Activated naive CD8-positive, alpha-beta T cell treated with anti-CD3 and anti-CD28 coated beads, Interleukin-2, amount 10 ng/mL, durations not matched to agents 7 days and 5 days (primary cell): ENCODE results near the gene ARPC5. TPM values are rescaled to one million over a fixed set of nuclear protein-coding genes. Genes with fewer than 3 reads are reported as not detected.
"Not testable (repeated sequence)": the region's sequence is repeated elsewhere in the genome, so short reads cannot be mapped to it uniquely, and the experiment has no call there.

Source experiments
- ATAC-seq: fragments of 150-1000 bp; cut with Tn5 transposase; one replicate; pipeline ENCODE4 v1.10.0; 2021; ENCODE audit warnings: low read depth, moderate library complexity
- POLR2A ChIA-PET: fragments of 350-600 bp; sonication (Branson Sonifier 250); formaldehyde crosslinking; loops from one replicate; lab custom pipeline; 2021; ENCODE audit warnings: antibody characterized with exemption; lab: Charles Lee
- DNase-seq: peaks from one replicate; pipeline ENCODE4 v3.0.0; 2021
- H3K27ac Mint-ChIP-seq: one replicate; pipeline ENCODE4 v1.8.0; 2022; ENCODE audit warnings: mild to moderate bottlenecking, mixed read lengths
- H3K27me3 Mint-ChIP-seq: one replicate; pipeline ENCODE4 v1.8.0; 2022; ENCODE audit warnings: mild to moderate bottlenecking, moderate library complexity, mixed read lengths
- H3K36me3 Mint-ChIP-seq: one replicate; pipeline ENCODE4 v1.8.0; 2021; ENCODE audit warnings: mild to moderate bottlenecking, mixed read lengths
- H3K4me1 Mint-ChIP-seq: one replicate; pipeline ENCODE4 v1.8.0; 2021; ENCODE audit warnings: mixed read lengths
- H3K4me3 Mint-ChIP-seq: one replicate; pipeline ENCODE4 v1.8.0; 2022; ENCODE audit warnings: mild to moderate bottlenecking, moderate library complexity, mixed read lengths
- H3K9me3 Mint-ChIP-seq: one replicate; pipeline ENCODE4 v1.8.0; 2021; ENCODE audit warnings: mixed read lengths
- total RNA-seq, 2 experiments: library from RNA; stranded (reverse); gene quantifications; one replicate each; pipeline ENCODE4 v1.2.3, GENCODE V29; 2021

Gene ARPC5
- total RNA-seq, 2 experiments from 2014 or later: 186 to 207 TPM

DNA sequence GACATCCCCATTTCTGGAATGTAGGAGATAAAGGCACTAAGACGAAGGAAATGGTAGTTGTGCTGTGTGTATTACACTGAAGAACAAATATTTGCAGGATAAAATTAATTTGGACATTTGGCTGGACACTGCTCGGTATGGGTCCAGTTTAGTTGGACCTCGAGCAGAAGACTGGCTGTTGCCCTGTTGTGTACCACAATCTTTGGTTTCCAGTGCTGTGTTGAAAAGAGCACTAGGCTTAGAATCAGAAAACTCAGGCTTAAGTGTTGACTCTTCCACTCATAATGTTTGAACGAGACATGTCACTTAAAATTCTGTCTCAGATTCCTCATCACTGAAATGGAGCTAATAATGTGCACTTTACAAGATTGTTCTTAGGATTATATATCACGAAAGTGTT, 1.2 kb upstream of the ARPC5 start:
- POLR2A ChIA-PET: interaction anchor here (0.6 kb wide), 1 partner anchor 400 kb away, joined by 3 read pairs; no protein-coding TSS in a partner anchor
- Mint-ChIP-seq H3K4me1 (peaks cover 19% of the 10 kb centered on the region), H3K36me3 (peaks cover 12% of the 10 kb centered on the region), H3K9me3 (no peaks in the 10 kb centered on the region), H3K27me3 (peaks cover 22% of the 10 kb centered on the region), H3K4me3 (peak overlapping the region; percentile 100), H3K27ac (no peak overlapping the region)
- DNase-seq (no peak), ATAC-seq (no peak)

DNA sequence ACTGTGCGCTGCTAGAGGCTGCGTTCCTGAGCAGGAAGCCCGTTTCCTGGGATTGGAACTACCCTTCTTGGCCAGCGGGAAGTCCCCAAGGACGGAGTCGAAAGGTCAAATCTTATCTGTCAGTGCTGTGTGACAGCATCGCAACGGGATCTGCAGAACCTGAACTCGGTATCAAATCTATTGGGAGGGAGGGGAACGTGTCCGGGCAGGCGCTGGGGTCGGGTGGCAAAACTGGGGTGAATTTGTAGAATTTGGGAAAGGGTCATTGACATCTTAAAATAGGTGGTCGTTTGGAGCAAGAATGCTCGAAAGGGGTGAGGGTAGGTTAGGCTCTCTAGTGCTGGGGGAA, 725 bp upstream of the ARPC5 start:
- no peak for DNase-seq
- Mint-ChIP-seq H3K4me3 (peak overlapping the region; percentile 100), H3K27ac (peak overlapping the region; percentile 100), H3K27me3 (peaks cover 22% of the 10 kb centered on the region), H3K4me1 (peaks cover 21% of the 10 kb centered on the region), H3K9me3 (no peaks in the 10 kb centered on the region), H3K36me3 (peaks cover 13% of the 10 kb centered on the region)
- POLR2A ChIA-PET: interaction anchor here (1.0 to 4.4 kb wide), 3 partner anchors 164 to 797 kb away, joined by 3 to 21 read pairs (median 4); partner anchors contain the start of gene SMG7
- no peak for ATAC-seq

DNA sequence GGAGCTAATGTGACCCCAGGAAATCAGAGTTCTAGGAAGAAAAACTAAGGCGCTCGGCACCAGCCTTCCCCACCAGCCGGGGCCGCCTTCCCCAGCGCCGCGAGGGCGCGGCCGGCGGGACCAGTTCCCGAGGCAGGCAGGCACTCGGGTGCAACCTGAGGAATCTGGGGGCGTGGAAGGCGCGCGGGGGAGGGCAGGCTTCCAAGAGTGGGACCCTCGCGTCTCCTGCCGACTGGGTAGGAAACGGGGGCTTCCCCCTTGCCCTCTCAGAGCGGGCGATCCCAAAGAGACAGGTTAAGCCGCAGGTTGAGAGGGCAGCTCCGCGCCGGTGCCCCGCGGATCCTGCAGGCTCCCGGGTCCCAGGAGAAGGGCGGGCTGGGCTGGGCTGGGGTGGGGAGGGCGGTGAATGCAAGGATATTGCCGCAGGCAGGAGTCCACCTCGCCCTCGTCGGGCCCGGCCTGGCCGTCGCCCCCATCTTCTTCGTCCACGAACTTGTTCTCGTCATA, 431 bp downstream of the ARPC5 start:
- DNase-seq: peak; percentile 59
- H3K36me3 Mint-ChIP-seq: peaks cover 20% of the 10 kb centered on the region
- POLR2A ChIA-PET: interaction anchor here (0.6 to 4.4 kb wide), 6 partner anchors 9 to 795 kb away, joined by 3 to 21 read pairs (median 4); partner anchors contain the start of genes SMG7 and TSEN15
- no peak for ATAC-seq
- peak overlapping the region; percentile 100 for H3K4me3 Mint-ChIP-seq
- no peaks in the 10 kb centered on the region for H3K9me3 Mint-ChIP-seq
- H3K27ac Mint-ChIP-seq: peak overlapping the region; percentile 100
- H3K4me1 Mint-ChIP-seq: peaks cover 28% of the 10 kb centered on the region
- peaks cover 22% of the 10 kb centered on the region for H3K27me3 Mint-ChIP-seq

DNA sequence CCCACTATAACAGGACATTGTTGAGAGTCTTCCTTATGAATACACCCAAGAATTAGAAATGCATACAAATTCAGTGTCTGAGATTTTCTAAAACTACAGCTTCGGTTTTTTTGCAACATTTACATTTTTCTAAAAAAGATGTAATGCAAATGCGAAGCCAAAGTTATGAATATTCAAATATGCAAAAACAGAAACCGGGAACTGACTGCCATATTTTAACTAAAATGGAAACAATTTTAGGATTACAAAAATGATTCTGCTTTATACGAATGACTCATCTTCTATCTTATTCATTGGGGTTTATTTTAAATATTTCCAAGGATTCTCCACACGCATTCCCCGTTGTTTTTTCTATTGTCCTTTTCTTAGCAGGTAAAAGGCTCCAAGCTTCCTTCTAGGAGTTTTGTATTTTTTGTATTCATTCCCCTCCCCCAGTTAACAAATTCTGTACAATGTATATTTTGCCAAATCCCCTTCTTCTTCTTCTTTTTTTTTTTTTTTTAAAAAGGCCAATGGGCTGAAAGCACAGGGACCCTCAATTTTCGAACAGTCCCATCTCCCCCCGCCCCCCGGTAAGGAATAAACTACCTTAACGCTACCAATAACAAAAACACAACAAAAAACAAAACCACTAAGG, 1.0 kb downstream of the ARPC5 start:
- Mint-ChIP-seq H3K36me3 (peaks cover 22% of the 10 kb centered on the region), H3K4me1 (peaks cover 28% of the 10 kb centered on the region), H3K27ac (peak overlapping the region; percentile 90), H3K9me3 (no peaks in the 10 kb centered on the region), H3K4me3 (peak overlapping the region; percentile 100), H3K27me3 (peaks cover 22% of the 10 kb centered on the region)
- POLR2A ChIA-PET: interaction anchor here (0.6 to 4.4 kb wide), 5 partner anchors 8 to 417 kb away, joined by 4 to 21 read pairs (median 5); partner anchors contain the start of genes APOBEC4, SMG7 and TSEN15
- ATAC-seq: no peak
- DNase-seq: no peak

DNA sequence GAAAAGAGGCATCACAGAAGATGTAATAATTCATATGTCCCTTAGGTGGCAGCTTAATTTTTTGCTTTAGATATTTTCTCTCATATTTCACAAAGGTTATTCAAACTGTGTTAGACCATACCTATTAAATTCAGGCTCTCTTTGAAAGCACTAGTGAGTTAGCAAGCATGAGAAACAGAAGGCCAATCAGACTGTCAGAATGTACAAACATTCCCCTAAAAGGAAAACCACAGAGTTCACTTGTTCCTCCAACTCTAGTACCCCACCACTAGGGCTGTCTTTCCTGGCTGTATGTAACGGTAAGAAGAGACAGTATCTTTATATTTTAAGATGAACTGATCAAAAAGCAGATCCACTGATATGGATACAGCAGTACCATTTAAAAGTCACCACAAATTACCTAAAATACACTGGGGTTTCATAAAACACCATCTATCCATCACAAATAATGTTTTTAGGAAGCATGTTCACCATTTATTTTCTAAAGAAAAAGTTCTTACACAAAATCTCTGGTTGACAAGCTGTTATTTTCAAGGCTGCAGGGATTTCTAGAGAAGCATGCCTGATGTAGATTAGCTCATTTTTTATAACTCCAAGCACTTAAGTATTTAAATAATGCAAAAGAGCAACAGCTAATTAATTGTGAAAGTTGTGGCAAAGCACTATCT, 1.8 kb downstream of the ARPC5 start:
- ATAC-seq: peak; percentile 15
- Mint-ChIP-seq H3K9me3 (no peaks in the 10 kb centered on the region), H3K36me3 (peaks cover 22% of the 10 kb centered on the region), H3K4me1 (peaks cover 29% of the 10 kb centered on the region), H3K27me3 (peaks cover 19% of the 10 kb centered on the region), H3K4me3 (peak overlapping the region; percentile 100), H3K27ac (peak overlapping the region; percentile 90)
- POLR2A ChIA-PET: interaction anchor here (1.2 to 4.4 kb wide), 4 partner anchors 20 to 418 kb away, joined by 3 to 21 read pairs (median 5); partner anchors contain the start of genes APOBEC4, SMG7 and TSEN15
- DNase-seq: no peak

DNA sequence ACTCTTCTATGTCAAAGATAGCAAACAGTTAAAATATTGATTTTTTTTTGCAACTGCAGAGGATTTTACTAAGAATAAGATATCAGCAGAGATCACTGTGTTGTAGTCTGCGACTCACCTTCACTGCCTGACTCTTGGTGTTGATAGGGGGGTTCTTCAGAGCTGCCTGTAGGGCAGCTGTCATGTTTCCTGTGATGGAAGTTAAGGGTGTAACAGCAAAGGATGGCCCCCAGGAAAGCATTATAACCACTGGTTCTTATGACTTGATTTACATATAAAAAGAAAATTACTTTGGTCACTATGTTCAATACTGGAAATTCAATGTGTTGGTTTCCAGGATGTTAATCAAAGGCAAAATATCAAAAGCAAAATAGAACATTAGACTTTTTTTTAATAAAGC, 2.6 kb downstream of the ARPC5 start:
- peak overlapping the region; percentile 44 for H3K27ac Mint-ChIP-seq
- no peaks in the 10 kb centered on the region for H3K9me3 Mint-ChIP-seq
- ATAC-seq (no peak), DNase-seq (no peak)
- peaks cover 28% of the 10 kb centered on the region for H3K36me3 Mint-ChIP-seq
- POLR2A ChIA-PET: interaction anchor here (1.2 to 4.4 kb wide), 4 partner anchors 20 to 418 kb away, joined by 3 to 21 read pairs (median 5); partner anchors contain the start of genes APOBEC4, SMG7 and TSEN15
- H3K4me3 Mint-ChIP-seq: peak overlapping the region; percentile 100
- peaks cover 13% of the 10 kb centered on the region for H3K27me3 Mint-ChIP-seq
- peaks cover 34% of the 10 kb centered on the region for H3K4me1 Mint-ChIP-seq

DNA sequence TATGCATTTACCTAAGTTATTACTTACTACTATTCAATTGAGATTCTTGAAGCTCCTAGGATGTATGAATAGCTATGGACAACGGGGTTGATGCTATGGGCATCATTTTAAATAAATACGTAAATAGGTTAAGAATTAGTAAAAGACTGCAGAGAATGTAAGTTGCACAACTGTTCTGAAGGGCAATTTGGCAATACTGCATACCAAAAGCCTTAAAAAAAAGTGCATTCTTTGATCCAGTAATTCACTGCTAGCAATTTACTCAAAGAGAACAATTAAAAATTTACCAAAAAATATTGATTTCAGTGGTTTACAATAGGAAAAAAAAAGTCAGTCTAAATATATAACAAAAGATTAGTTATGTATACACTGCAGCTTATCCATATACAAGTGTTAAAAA, 3.5 kb downstream of the ARPC5 start:
- no peaks in the 10 kb centered on the region for H3K9me3 Mint-ChIP-seq
- ATAC-seq: no peak
- H3K27ac Mint-ChIP-seq: no peak overlapping the region

DNA sequence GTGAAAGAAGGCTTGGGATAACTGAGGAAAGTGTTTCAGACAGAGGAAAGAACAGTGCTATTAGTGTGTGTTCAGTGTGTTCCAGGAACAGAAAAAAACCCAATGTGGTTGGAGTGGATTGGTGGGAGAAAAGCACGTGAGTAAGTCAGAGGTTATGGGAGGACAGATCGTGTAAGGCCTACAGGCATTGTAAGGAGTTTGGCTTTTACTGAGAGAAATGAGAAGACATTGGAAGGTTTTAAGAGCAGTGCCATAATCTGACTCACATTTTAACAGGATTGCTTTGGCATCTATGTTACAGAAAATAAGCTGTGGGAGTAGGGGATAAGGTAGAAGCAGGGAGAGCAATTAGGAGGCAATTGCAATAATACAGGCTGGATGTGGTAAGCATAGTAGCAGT, 4.8 kb downstream of the ARPC5 start:
- ATAC-seq (no peak), DNase-seq (no peak)
- Mint-ChIP-seq H3K9me3 (no peaks in the 10 kb centered on the region), H3K27ac (peak overlapping the region; percentile 7), H3K36me3 (peaks cover 28% of the 10 kb centered on the region), H3K4me1 (peaks cover 22% of the 10 kb centered on the region), H3K4me3 (peak overlapping the region; percentile 67), H3K27me3 (no peaks in the 10 kb centered on the region)
- POLR2A ChIA-PET: interaction anchor here (1.0 kb wide), 1 partner anchor 51 kb away, joined by 3 read pairs; no protein-coding TSS in a partner anchor

More for the DNA sequence above, 3.5 kb downstream of the ARPC5 start:
- no peak for DNase-seq
- Mint-ChIP-seq H3K4me1 (peaks cover 34% of the 10 kb centered on the region), H3K4me3 (peak overlapping the region; percentile 3), H3K36me3 (peaks cover 28% of the 10 kb centered on the region), H3K27me3 (peaks cover 12% of the 10 kb centered on the region)
- POLR2A ChIA-PET: interaction anchor here (1.4 to 4.4 kb wide), 2 partner anchors 52 to 160 kb away, joined by 4 to 21 read pairs; partner anchors contain the start of gene SMG7

DNA sequence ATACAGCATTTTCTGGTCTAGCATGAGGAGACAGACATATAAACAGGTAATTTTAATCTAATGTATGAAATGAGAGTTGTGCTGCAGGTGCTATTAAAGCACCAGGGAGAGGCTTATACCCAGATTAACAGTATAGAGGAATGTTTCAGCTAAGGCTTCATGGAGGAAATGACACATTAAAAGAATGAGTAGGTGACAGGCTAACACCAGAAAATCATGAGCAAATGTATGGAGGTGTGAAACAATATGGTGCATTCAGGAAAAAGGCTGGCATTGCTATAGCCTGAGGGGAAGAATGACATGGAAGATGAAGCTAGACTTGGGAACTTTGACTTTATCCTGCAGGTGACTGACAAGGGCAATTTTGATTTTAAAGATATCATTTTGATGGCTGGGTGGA, 7.0 kb downstream of the ARPC5 start:
- ATAC-seq (no peak), DNase-seq (no peak)
- H3K27ac Mint-ChIP-seq: peak overlapping the region; percentile 4
- H3K4me3 Mint-ChIP-seq: no peak overlapping the region
- POLR2A ChIA-PET: interaction anchor here (0.7 kb wide), 1 partner anchor 39 kb away, joined by 4 read pairs; the partner anchor contains the start of gene NCF2
- H3K4me1 Mint-ChIP-seq: peaks cover 24% of the 10 kb centered on the region
- H3K9me3 Mint-ChIP-seq: no peaks in the 10 kb centered on the region
- H3K36me3 Mint-ChIP-seq: peaks cover 31% of the 10 kb centered on the region
- no peaks in the 10 kb centered on the region for H3K27me3 Mint-ChIP-seq

DNA sequence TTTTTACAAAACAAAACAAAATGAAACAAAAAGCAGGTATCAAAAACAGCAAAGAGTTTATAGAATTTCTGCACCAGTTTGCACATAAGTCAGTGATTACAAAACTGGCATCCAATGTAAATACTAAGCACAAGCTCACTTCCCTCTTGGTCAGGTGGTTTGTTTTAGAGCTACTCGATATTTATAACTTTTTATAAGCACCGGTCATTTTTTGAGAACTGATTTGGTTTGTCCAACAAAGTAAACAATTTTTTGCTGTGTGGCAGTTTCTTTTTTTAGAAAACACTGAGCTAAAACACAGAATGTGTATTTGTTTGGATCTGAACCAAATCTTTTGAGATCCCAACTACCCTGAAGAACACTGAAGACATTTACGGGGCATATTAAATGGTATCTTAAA, 9.3 kb downstream of the ARPC5 start:
- DNase-seq, H3K9me3 Mint-ChIP-seq, H3K4me3 Mint-ChIP-seq, H3K27ac Mint-ChIP-seq, ATAC-seq, H3K27me3 Mint-ChIP-seq: not testable (repeated sequence)
- POLR2A ChIA-PET: interaction anchor here (0.6 to 1.0 kb wide), 2 partner anchors 9 to 153 kb away, joined by 3 to 5 read pairs; no protein-coding TSS in a partner anchor
- Mint-ChIP-seq H3K4me1 (peaks cover 22% of the 10 kb centered on the region), H3K36me3 (peaks cover 26% of the 10 kb centered on the region)

DNA sequence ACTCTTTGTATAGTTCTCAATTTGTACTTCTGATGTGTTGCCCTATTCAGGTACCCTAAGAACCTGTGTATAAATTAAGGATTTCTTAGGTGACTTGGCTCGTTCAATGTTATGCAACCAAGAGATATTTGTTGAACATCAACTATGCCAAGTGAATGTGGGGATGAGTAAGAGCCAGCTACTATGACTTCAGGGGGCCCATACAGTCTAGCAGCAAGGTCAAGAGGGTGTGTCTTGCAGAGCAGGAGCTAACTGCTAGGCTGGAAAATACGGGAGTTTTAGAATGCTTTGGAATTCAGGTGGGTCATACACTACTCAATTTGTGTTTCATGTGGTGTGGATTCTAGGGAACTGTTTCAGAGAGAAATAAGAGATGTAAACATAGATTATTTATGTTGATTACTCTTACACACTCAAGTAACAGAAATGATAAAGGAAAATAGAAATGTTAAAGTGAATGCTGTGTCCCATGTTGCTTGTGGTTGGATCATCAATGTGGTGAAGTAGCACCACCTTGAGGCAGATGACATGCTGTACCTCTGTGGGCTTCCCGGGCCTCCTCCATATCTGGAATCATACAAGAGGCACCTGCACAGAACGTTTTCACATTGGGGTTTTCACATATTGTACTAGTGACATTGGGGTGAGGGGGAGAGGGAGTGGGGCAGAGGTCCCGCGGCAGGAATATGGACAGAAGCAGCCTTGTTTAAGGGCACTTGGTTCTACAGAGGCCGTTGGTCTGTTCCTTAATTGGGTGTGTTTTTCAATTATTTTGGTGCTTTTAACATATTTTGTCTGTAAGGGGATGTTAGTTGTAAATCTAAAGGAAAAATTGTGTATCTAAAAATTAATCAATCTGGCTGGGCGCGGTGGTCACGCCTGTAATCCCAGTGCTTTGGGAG, 12.4 kb downstream of the ARPC5 start:
- no peak overlapping the region for H3K27ac Mint-ChIP-seq
- peak; percentile 84 for ATAC-seq

DNA sequence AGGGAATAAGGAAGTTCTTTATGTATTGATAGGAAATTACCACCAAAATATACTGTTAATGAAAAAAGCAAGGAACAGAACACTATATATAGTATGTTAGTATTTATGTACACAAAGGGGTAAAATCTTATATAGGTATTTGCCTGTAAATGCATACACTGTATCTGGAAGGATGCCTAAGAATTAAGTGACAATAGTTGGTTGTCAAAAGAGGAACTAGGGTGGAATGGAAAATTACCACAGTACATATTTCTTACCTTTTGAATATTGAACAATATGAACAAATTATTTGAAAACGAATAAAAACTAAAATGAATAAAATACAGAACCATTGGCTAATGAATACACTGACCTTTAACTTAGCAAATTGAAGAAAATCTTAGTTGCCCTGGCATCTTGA, 13.6 kb downstream of the ARPC5 start:
- POLR2A ChIA-PET: no interaction called here
- H3K27ac Mint-ChIP-seq: no peak overlapping the region
- H3K9me3 Mint-ChIP-seq: no peaks in the 10 kb centered on the region
- peaks cover 10% of the 10 kb centered on the region for H3K36me3 Mint-ChIP-seq
- DNase-seq (no peak), ATAC-seq (no peak)
- H3K4me3 Mint-ChIP-seq: no peak overlapping the region
- no peaks in the 10 kb centered on the region for H3K27me3 Mint-ChIP-seq
- peaks cover 11% of the 10 kb centered on the region for H3K4me1 Mint-ChIP-seq

More for the DNA sequence above, 12.4 kb downstream of the ARPC5 start:
- POLR2A ChIA-PET: interaction anchor here (0.8 kb wide), 1 partner anchor 47 kb away, joined by 3 read pairs; no protein-coding TSS in a partner anchor
- no peak overlapping the region for H3K4me3 Mint-ChIP-seq
- H3K27me3 Mint-ChIP-seq: no peaks in the 10 kb centered on the region
- peaks cover 12% of the 10 kb centered on the region for H3K36me3 Mint-ChIP-seq
- peaks cover 12% of the 10 kb centered on the region for H3K4me1 Mint-ChIP-seq
- DNase-seq: peak; percentile 36
- no peaks in the 10 kb centered on the region for H3K9me3 Mint-ChIP-seq
